ENCODE results near the gene FBXO2. TPM values are rescaled to one million over a fixed set of nuclear protein-coding genes. Genes with fewer than 3 reads are reported as not detected.
A peak's percentile ranks its signal among the peaks of the same experiment; 100 is the strongest.

FBXO2 gene
- polyA plus RNA-seq, 1 experiment: 1.5 TPM

DNA sequence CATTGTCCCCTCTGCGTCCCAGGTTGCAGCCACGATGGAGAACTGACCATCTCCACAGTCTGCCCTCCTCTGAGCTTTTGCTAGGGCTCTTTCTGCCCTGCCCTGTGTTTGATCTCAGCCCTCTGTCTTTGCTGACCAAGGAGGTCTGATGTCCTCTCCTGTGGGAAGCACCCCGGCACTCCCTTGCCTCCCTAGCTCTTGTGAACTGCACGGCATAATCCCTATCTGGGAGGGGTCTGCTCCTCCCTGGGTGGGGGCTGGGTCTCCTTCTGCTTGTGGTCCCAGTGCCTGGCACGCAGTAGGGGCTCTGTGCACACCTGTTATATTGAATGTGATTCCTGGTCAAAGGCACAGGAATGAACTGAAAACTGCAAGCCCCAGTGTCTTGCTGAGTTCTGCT lies 39.7 kb upstream of the FBXO2 start:
- H3K4me3 ChIP-seq (ENCODE audit: low read depth, low read length): no peak overlapping the region
- no peak for TF ChIP-seq CTCF (IDR thresholded peaks at IDR 0.05; ENCODE audit: low read depth, low read length)
- H3K9me3 ChIP-seq (ENCODE audit: control insufficient read depth, insufficient read depth, low read length): no peaks in the 10 kb centered on the region
- POLR2A ChIA-PET: interaction anchor here (1.2 kb wide), 1 partner anchor 12 kb away, joined by 4 read pairs; no protein-coding TSS in a partner anchor
- H3K27ac ChIP-seq (ENCODE audit: low read depth, low read length): no peak overlapping the region
- DNase-seq (ENCODE audit: low read depth, low spot score): no peak
- peaks cover 68% of the 10 kb centered on the region for H3K27me3 ChIP-seq (ENCODE audit: control insufficient read depth, insufficient read depth, low read length)
- CTCF ChIA-PET: interaction anchor here (1.0 to 1.1 kb wide), 3 partner anchors 14 to 656 kb away, joined by 3 to 4 read pairs (median 3); partner anchors contain the start of gene FBXO6

GRCh38 chr1:11693024-11693590 lies 38.9 kb upstream of the FBXO2 start:
- Histone ChIP-seq H3K4me3 (ENCODE audit: low read depth, low read length) (no peak overlapping the region), H3K9me3 (ENCODE audit: control insufficient read depth, insufficient read depth, low read length) (no peaks in the 10 kb centered on the region), H3K27me3 (ENCODE audit: control insufficient read depth, insufficient read depth, low read length) (peaks cover 66% of the 10 kb centered on the region), H3K27ac (ENCODE audit: low read depth, low read length) (no peak overlapping the region)
- no peak for TF ChIP-seq CTCF (IDR thresholded peaks at IDR 0.05; ENCODE audit: low read depth, low read length)
- POLR2A ChIA-PET: interaction anchor here (1.2 kb wide), 1 partner anchor 11 kb away, joined by 4 read pairs; no protein-coding TSS in a partner anchor
- CTCF ChIA-PET: interaction anchor here (1.0 kb wide), 1 partner anchor 29 kb away, joined by 3 read pairs; the partner anchor contains the start of gene FBXO6
- no peak for DNase-seq (ENCODE audit: low read depth, low spot score)

- no peak for DNase-seq (ENCODE audit: low read depth, low spot score)
- no peak for TF ChIP-seq CTCF (IDR thresholded peaks at IDR 0.05; ENCODE audit: low read depth, low read length)
- H3K27me3 ChIP-seq (ENCODE audit: control insufficient read depth, insufficient read depth, low read length): peaks cover 62% of the 10 kb centered on the region
- H3K27ac ChIP-seq (ENCODE audit: low read depth, low read length): no peak overlapping the region
- no peaks in the 10 kb centered on the region for H3K9me3 ChIP-seq (ENCODE audit: control insufficient read depth, insufficient read depth, low read length)
- no peak overlapping the region for H3K4me3 ChIP-seq (ENCODE audit: low read depth, low read length)
- CTCF ChIA-PET: no interaction called here
- POLR2A ChIA-PET: no interaction called here
These were observed 37.9 kb upstream of the FBXO2 start for GRCh38 chr1:11691928-11692711.

DNA sequence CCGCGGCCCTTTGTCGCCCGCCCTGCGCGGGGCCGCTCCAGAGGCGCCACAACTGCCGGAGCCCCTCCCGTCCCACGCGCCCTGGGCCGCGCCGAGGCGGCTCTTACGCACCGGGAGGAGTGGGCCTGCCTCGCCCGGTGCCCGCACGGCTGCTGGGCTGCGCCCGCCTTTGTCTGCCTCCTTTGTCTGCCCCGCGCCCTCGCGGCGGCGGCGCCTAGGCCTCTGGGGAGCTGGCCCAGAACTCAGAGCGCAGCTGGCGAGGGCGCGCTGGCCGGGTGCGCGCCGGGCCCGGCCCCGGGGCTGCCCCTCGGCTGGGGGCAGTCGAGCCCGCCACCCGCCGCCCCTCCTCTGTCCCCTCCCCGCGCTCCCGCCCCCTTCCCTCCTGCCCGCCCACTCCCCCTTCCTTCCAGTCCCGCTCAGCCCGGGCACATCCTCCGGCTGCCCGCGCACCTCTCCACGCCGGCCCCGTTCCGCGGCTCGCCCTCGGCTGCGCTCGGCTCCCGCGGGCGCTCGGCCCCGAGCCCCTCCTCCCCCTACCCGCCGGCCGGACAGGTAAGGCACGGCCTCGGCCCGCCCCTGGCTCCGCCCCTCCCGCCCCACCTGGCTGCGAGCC lies 37.2 kb upstream of the FBXO2 start, which contains the start of gene DRAXIN:
DRAXIN (plus strand) TSS at position 409 of the 613 bp plus-strand sequence. CDS start 14,549 bp downstream, outside the sequence.
- Histone ChIP-seq H3K27me3 (ENCODE audit: control insufficient read depth, insufficient read depth, low read length) (peaks cover 58% of the 10 kb centered on the region), H3K27ac (ENCODE audit: low read depth, low read length) (no peak within 1 kb of the TSS), H3K9me3 (ENCODE audit: control insufficient read depth, insufficient read depth, low read length) (no peaks in the 10 kb centered on the region), H3K4me3 (ENCODE audit: low read depth, low read length) (peak within 1 kb of the TSS; percentile 10; the same call in 1 of the 2 replicates)
- TF ChIP-seq CTCF (IDR thresholded peaks at IDR 0.05; ENCODE audit: low read depth, low read length): no peak
- CTCF ChIA-PET: interaction anchor here (1.4 kb wide), 1 partner anchor 29 kb away, joined by 3 read pairs; no protein-coding TSS in a partner anchor
- POLR2A ChIA-PET: no interaction called here
- no peak for DNase-seq (ENCODE audit: low read depth, low spot score)
